Trophoblast cell (in vitro differentiated cells and primary cell): ENCODE data around the gene SEMA5A.
A peak's percentile ranks its signal among the peaks of the same experiment; 100 is the strongest.

Experiments
- DNase-seq, 2 donors: peaks; one replicate each; pipeline ENCODE4 v3.0.0-alpha.2; 2016
- H2AFZ ChIP-seq: 2 replicates; pipeline ENCODE4 v1.6.1; 2013; ENCODE audit warnings: low read length, moderate library complexity, mild to moderate bottlenecking; ENCODE audit not compliant: insufficient read depth, poor library complexity
- H2AK5ac ChIP-seq: 2 replicates; pipeline ENCODE4 v1.6.1; 2013; ENCODE audit warnings: mild to moderate bottlenecking, low read length
- H2BK120ac ChIP-seq: 2 replicates; pipeline ENCODE4 v1.6.1; 2013; ENCODE audit warnings: low read length, mild to moderate bottlenecking, moderate library complexity; ENCODE audit not compliant: insufficient read depth, poor library complexity
- H2BK12ac ChIP-seq: 2 replicates; pipeline ENCODE4 v1.6.1; 2013; ENCODE audit warnings: mild to moderate bottlenecking, low read length, moderate library complexity
- H2BK5ac ChIP-seq: 2 replicates; pipeline ENCODE4 v1.6.1; 2013; ENCODE audit warnings: low read length, low read depth, moderate library complexity, mild to moderate bottlenecking; ENCODE audit not compliant: poor library complexity
- H3K14ac ChIP-seq: 2 replicates; pipeline ENCODE4 v1.6.1; 2013; ENCODE audit warnings: mild to moderate bottlenecking, low read length
- H3K18ac ChIP-seq: 2 replicates; pipeline ENCODE4 v1.6.1; 2013; ENCODE audit warnings: mild to moderate bottlenecking, low read length
- H3K23ac ChIP-seq: 2 replicates; pipeline ENCODE4 v1.6.1; 2013; ENCODE audit warnings: low read length
- H3K27ac ChIP-seq: 2 replicates; pipeline ENCODE4 v1.5.1; 2013; ENCODE audit warnings: low read depth, mild to moderate bottlenecking, inconsistent platforms, low read length, moderate library complexity
- H3K27me3 ChIP-seq: 2 replicates; pipeline ENCODE4 v1.6.1; 2013; ENCODE audit warnings: inconsistent platforms, mild to moderate bottlenecking, low read length, moderate library complexity; ENCODE audit not compliant: insufficient read depth
- H3K36me3 ChIP-seq, 2 experiments: 1 replicate in 1 of 2; 2 replicates in 1 of 2; pipeline ENCODE4 v1.6.1; 2013; ENCODE audit warnings: low read length in 2 of 2, mild to moderate bottlenecking in 2 of 2, moderate library complexity in 1 of 2; ENCODE audit not compliant: insufficient read depth in 2 of 2, control insufficient read depth in 1 of 2
- H3K4ac ChIP-seq: 2 replicates; pipeline ENCODE4 v1.6.1; 2013; ENCODE audit warnings: low read depth, mild to moderate bottlenecking, low read length, moderate library complexity
- H3K4me1 ChIP-seq, 2 experiments: 1 replicate in 1 of 2; 2 replicates in 1 of 2; pipeline ENCODE4 v1.6.1; 2013; ENCODE audit warnings: low read length in 2 of 2, mild to moderate bottlenecking in 2 of 2, moderate library complexity in 1 of 2; ENCODE audit not compliant: insufficient read depth in 2 of 2, control insufficient read depth in 1 of 2
- H3K4me2 ChIP-seq: 2 replicates; pipeline ENCODE4 v1.6.1; 2013; ENCODE audit warnings: inconsistent platforms, mild to moderate bottlenecking, low read length, moderate library complexity
- H3K4me3 ChIP-seq: 2 replicates; pipeline ENCODE4 v1.5.1; 2013; ENCODE audit warnings: mild to moderate bottlenecking, low read depth, low read length, inconsistent platforms
- H3K79me1 ChIP-seq: one replicate; pipeline ENCODE4 v1.6.1; 2013; ENCODE audit warnings: low read length
- H3K79me2 ChIP-seq: 2 replicates; pipeline ENCODE4 v1.6.1; 2013; ENCODE audit warnings: low read length, mild to moderate bottlenecking; ENCODE audit not compliant: control insufficient read depth, insufficient read depth, poor library complexity
- H3K9ac ChIP-seq: 2 replicates; pipeline ENCODE4 v1.6.1; 2013; ENCODE audit warnings: mild to moderate bottlenecking, low read length
- H3K9me3 ChIP-seq: 2 replicates; pipeline ENCODE4 v1.6.1; 2013; ENCODE audit warnings: low read depth, mild to moderate bottlenecking, control low read depth, inconsistent platforms, low read length; ENCODE audit not compliant: insufficient read depth
- H4K12ac ChIP-seq: 2 replicates; pipeline ENCODE4 v1.6.1; 2013; ENCODE audit warnings: low read depth, mild to moderate bottlenecking, low read length, moderate library complexity
- H4K8ac ChIP-seq: 2 replicates; pipeline ENCODE4 v1.6.1; 2013; ENCODE audit warnings: low read depth, mild to moderate bottlenecking, low read length, moderate library complexity
- H4K91ac ChIP-seq: one replicate; pipeline ENCODE4 v1.6.1; 2013; ENCODE audit warnings: low read depth, mild to moderate bottlenecking, low read length, moderate library complexity
- WGBS: extraction: QIAGEN DNeasy Blood & Tissue Kit; methylation state at CpG from one replicate; pipeline ENCODE4 v1.1.7; 2013; ENCODE audit warnings: missing lambda C conversion rate; ENCODE audit not compliant: insufficient read length, insufficient coverage; ENCODE audit errors: extremely low coverage; 5-methylcytosine and 5-hydroxymethylcytosine counted together

Gene SEMA5A

GRCh38 chr5:9445826-9446388 is 100.0 kb downstream of the SEMA5A start:
- no CpG with 5 or more reads among the region's 2 CpGs for WGBS
- Histone ChIP-seq H3K4me2 (no peak overlapping the region), H3K9me3 (no peaks in the 10 kb centered on the region), H3K4ac (no peak overlapping the region), H3K4me3 (no peak overlapping the region), H2BK120ac (no peak overlapping the region), H3K27me3 (no peaks in the 10 kb centered on the region), H4K91ac (no peak overlapping the region), H2AK5ac (no peak overlapping the region), H4K8ac (no peak overlapping the region), H3K14ac (no peak overlapping the region), H3K4me1 (peaks cover 5 to 13% of the 10 kb centered on the region in 2 experiments), H2BK5ac (no peak overlapping the region), H3K79me1 (no peaks in the 10 kb centered on the region), H3K27ac (no peak overlapping the region), H2AFZ (no peak overlapping the region), H3K79me2 (peaks cover 3% of the 10 kb centered on the region), H2BK12ac (no peak overlapping the region), H4K12ac (no peak overlapping the region), H3K9ac (no peak overlapping the region), H3K36me3 (peaks cover 7 to 15% of the 10 kb centered on the region in 2 experiments), H3K18ac (no peak overlapping the region), H3K23ac (no peak overlapping the region)
- no peak for DNase-seq

GRCh38 chr5:9444346-9444745 is 101.5 kb downstream of the SEMA5A start:
- Histone ChIP-seq H3K4me3 (no peak overlapping the region), H3K36me3 (peaks cover 7 to 15% of the 10 kb centered on the region in 2 experiments), H2AK5ac (no peak overlapping the region), H2BK12ac (no peak overlapping the region), H3K23ac (no peak overlapping the region), H3K27ac (no peak overlapping the region), H3K4ac (no peak overlapping the region), H4K91ac (no peak overlapping the region), H3K79me1 (no peaks in the 10 kb centered on the region), H2AFZ (no peak overlapping the region), H3K4me2 (no peak overlapping the region), H3K14ac (no peak overlapping the region), H2BK5ac (no peak overlapping the region), H3K79me2 (peaks cover 6% of the 10 kb centered on the region), H3K9me3 (no peaks in the 10 kb centered on the region), H2BK120ac (no peak overlapping the region), H4K8ac (no peak overlapping the region), H4K12ac (no peak overlapping the region), H3K18ac (no peak overlapping the region), H3K4me1 (peaks cover 4 to 12% of the 10 kb centered on the region in 2 experiments), H3K27me3 (no peaks in the 10 kb centered on the region), H3K9ac (no peak overlapping the region)
- DNase-seq: no peak
- no CpG with 5 or more reads among the region's 3 CpGs for WGBS

GRCh38 chr5:9441610-9442009 is 104.3 kb downstream of the SEMA5A start:
- peaks cover 9 to 12% of the 10 kb centered on the region in 2 experiments for H3K4me1 ChIP-seq
- H2AK5ac ChIP-seq: no peak overlapping the region
- peaks cover 6% of the 10 kb centered on the region for H3K79me2 ChIP-seq
- no peak overlapping the region for H2BK120ac ChIP-seq
- no peak overlapping the region for H4K8ac ChIP-seq
- no peak overlapping the region for H3K9ac ChIP-seq
- no peak overlapping the region for H2AFZ ChIP-seq
- H4K12ac ChIP-seq: no peak overlapping the region
- no peak overlapping the region for H3K27ac ChIP-seq
- no peak overlapping the region for H2BK5ac ChIP-seq
- H2BK12ac ChIP-seq: no peak overlapping the region
- no peak overlapping the region for H3K23ac ChIP-seq
- no peak for DNase-seq
- H3K14ac ChIP-seq: no peak overlapping the region
- H4K91ac ChIP-seq: no peak overlapping the region
- H3K18ac ChIP-seq: no peak overlapping the region
- WGBS: no CpG with 5 or more reads among the region's 2 CpGs
- no peak overlapping the region for H3K4ac ChIP-seq
- H3K36me3 ChIP-seq: peaks cover 16 to 26% of the 10 kb centered on the region in 2 experiments
- no peaks in the 10 kb centered on the region for H3K27me3 ChIP-seq
- no peak overlapping the region for H3K4me3 ChIP-seq
- H3K79me1 ChIP-seq: no peaks in the 10 kb centered on the region
- H3K9me3 ChIP-seq: no peaks in the 10 kb centered on the region
- no peak overlapping the region for H3K4me2 ChIP-seq

- no peak overlapping the region for H4K8ac ChIP-seq
- no peak overlapping the region for H3K4me3 ChIP-seq
- peaks cover 19 to 30% of the 10 kb centered on the region in 2 experiments for H3K36me3 ChIP-seq
- no peak overlapping the region for H2BK5ac ChIP-seq
- H4K12ac ChIP-seq: no peak overlapping the region
- no peak overlapping the region for H3K27ac ChIP-seq
- no peak overlapping the region for H3K9ac ChIP-seq
- no peak overlapping the region for H2BK12ac ChIP-seq
- H3K79me1 ChIP-seq: no peaks in the 10 kb centered on the region
- no peak overlapping the region for H2BK120ac ChIP-seq
- no peak overlapping the region for H2AFZ ChIP-seq
- H3K4me1 ChIP-seq: peaks cover 9 to 12% of the 10 kb centered on the region in 2 experiments
- no peak overlapping the region for H3K4ac ChIP-seq
- H2AK5ac ChIP-seq: no peak overlapping the region
- no CpG with 5 or more reads among the region's 2 CpGs for WGBS
- no peak overlapping the region for H3K18ac ChIP-seq
- H3K9me3 ChIP-seq: no peaks in the 10 kb centered on the region
- H3K23ac ChIP-seq: no peak overlapping the region
- no peak overlapping the region for H4K91ac ChIP-seq
- no peak overlapping the region for H3K4me2 ChIP-seq
- DNase-seq: peak; percentile 76 to 89
- H3K14ac ChIP-seq: no peak overlapping the region
- H3K79me2 ChIP-seq: peaks cover 5% of the 10 kb centered on the region
- H3K27me3 ChIP-seq: no peaks in the 10 kb centered on the region
These were observed 105.4 kb downstream of the SEMA5A start for GRCh38 chr5:9440517-9440916.
